Fibroblast of mammary gland (primary cell): ENCODE measurements around the gene FUT8.

Source experiments
- DNase-seq: peaks from one replicate; pipeline ENCODE4 v3.0.0-alpha.2; 2010; ENCODE audit warnings: low read depth
- H3K4me3 ChIP-seq: 2 replicates; pipeline ENCODE4 v1.5.1; 2011; ENCODE audit warnings: low read depth, mild to moderate bottlenecking, low read length, moderate library complexity; ENCODE audit not compliant: control insufficient read depth
- CTCF ChIP-seq: conservative IDR thresholded peaks from 2 replicates; pipeline ENCODE4 v1.5.1; 2011; ENCODE audit warnings: low read depth, low read length, inconsistent platforms; ENCODE audit not compliant: control insufficient read depth, insufficient read depth

FUT8 gene

GRCh38 chr14:65550779-65551643, 138.5 kb downstream of the FUT8 start:
- TF ChIP-seq CTCF: no peak

GRCh38 chr14:65552724-65553123, 140.2 kb downstream of the FUT8 start:
- DNase-seq: no peak
- H3K4me3 ChIP-seq: no peak overlapping the region
- no peak for TF ChIP-seq CTCF

More at GRCh38 chr14:65550779-65551643, 138.5 kb downstream of the FUT8 start:
- H3K4me3 ChIP-seq: no peak overlapping the region
- DNase-seq: no peak

- no peak overlapping the region for H3K4me3 ChIP-seq
- DNase-seq: no peak
- TF ChIP-seq CTCF: no peak
Measured at GRCh38 chr14:65554837-65555236, 142.3 kb downstream of the FUT8 start.

GRCh38 chr14:65555358-65555757, 142.8 kb downstream of the FUT8 start:
- no peak for DNase-seq
- H3K4me3 ChIP-seq: no peak overlapping the region
- TF ChIP-seq CTCF: no peak

GRCh38 chr14:65558363-65558762, 145.8 kb downstream of the FUT8 start:
- H3K4me3 ChIP-seq: no peak overlapping the region
- TF ChIP-seq CTCF: no peak

GRCh38 chr14:65560340-65561027, 148.0 kb downstream of the FUT8 start:
- H3K4me3 ChIP-seq: no peak overlapping the region
- TF ChIP-seq CTCF: no peak
- DNase-seq: peak; percentile 36

More at GRCh38 chr14:65558363-65558762, 145.8 kb downstream of the FUT8 start:
- no peak for DNase-seq
